HepG2 (cell line): ENCODE data around the gene JPH2. TPM values are rescaled to one million over a fixed set of nuclear protein-coding genes. Genes with fewer than 3 reads are reported as not detected.

ENCODE experiments used
- ATAC-seq: fragments of 200-7000 bp; cut with Tn5 transposase; 3 replicates; pipeline ENCODE4 v1.9.1; 2020; ENCODE audit warnings: mild to moderate bottlenecking, moderate library complexity
- BruUV-seq: library from RNA; stranded (reverse); fragments of 400-500 nt; replicated peaks from 2 replicates; lab custom pipeline; 2021; lab: Mats Ljungman, UMichigan
- CTCF ChIA-PET: fragments of 300-600 bp; formaldehyde crosslinking; extraction: SDS; loops from one replicate; lab custom pipeline; 2021; ENCODE audit warnings: low total read pairs, inconsistent platforms, low intra/inter-chr PET ratio; lab: Yijun Ruan, JAX
- POLR2A ChIA-PET: fragments of 350-600 bp; sonication (Branson Sonifier 250); formaldehyde crosslinking; loops from one replicate; lab custom pipeline; 2020; ENCODE audit warnings: antibody characterized with exemption, inconsistent platforms; lab: Yijun Ruan, JAX
- DNase-seq: peaks from one replicate; pipeline ENCODE4 v3.0.0-alpha.2; 2015; ENCODE audit warnings: low spot score
- FAIRE-seq: peaks from 3 replicates; lab custom pipeline; 2011; peaks lifted over from hg19 to GRCh38; lab: Jason Lieb, UNC
- H2AFZ ChIP-seq: one replicate; pipeline ENCODE4 v1.6.1; 2011; ENCODE audit warnings: low read length, inconsistent platforms
- H3K27ac ChIP-seq: fragments of 300-600 bp; 3 replicates; pipeline ENCODE4 v1.8.0; 2011; ENCODE audit warnings: mixed run types, mild to moderate bottlenecking, mixed read lengths, low read length, inconsistent platforms; ENCODE audit not compliant: insufficient read depth; ENCODE audit errors: extremely low read length
- H3K27me3 ChIP-seq, 2 experiments: fragments of 200-600 bp in 1 of 2; 2 replicates in 1 of 2; 3 replicates in 1 of 2; pipeline versions ENCODE4 v1.6.0 to v1.8.0; 2011; ENCODE audit warnings: low read length in 2 of 2, mild to moderate bottlenecking in 2 of 2, moderate library complexity in 2 of 2, inconsistent platforms in 1 of 2; ENCODE audit not compliant: insufficient read depth in 2 of 2, control insufficient read depth in 1 of 2
- H3K36me3 ChIP-seq, 2 experiments: fragments of 200-600 bp in 1 of 2; replicated peaks in 1 of 2; 2 replicates in 1 of 2; 3 replicates in 1 of 2; pipeline versions ENCODE4 v1.5.1 to v1.8.0; 2011; ENCODE audit warnings: low read length in 2 of 2, inconsistent platforms in 1 of 2; ENCODE audit not compliant: insufficient read depth in 2 of 2, control insufficient read depth in 1 of 2
- H3K4me1 ChIP-seq: 2 replicates; pipeline ENCODE4 v1.5.1; 2012; ENCODE audit warnings: low read length, inconsistent platforms; ENCODE audit not compliant: insufficient read depth
- H3K4me2 ChIP-seq: 2 replicates; pipeline ENCODE4 v1.6.0; 2011; ENCODE audit warnings: low read depth, low read length, inconsistent platforms
- H3K4me3 ChIP-seq, 3 experiments: fragments of 200-600 bp in 1 of 3; sonication (generic), shearing (Covaris generic) in 1 of 3; replicated peaks in 1 of 3; 2 replicates each; pipeline ENCODE4 v1.5.1; 2011 to 2016; ENCODE audit warnings: low read length in 3 of 3, inconsistent platforms in 2 of 3, low read depth in 2 of 3, mild to moderate bottlenecking in 2 of 3, control low read depth in 1 of 3, mixed read lengths in 1 of 3; ENCODE audit not compliant: insufficient read depth in 1 of 3
- H3K79me2 ChIP-seq: one replicate; pipeline ENCODE4 v1.6.1; 2011; ENCODE audit warnings: low read length, inconsistent platforms; ENCODE audit not compliant: insufficient read depth
- H3K9ac ChIP-seq: 2 replicates; pipeline ENCODE4 v1.6.0; 2011; ENCODE audit warnings: mild to moderate bottlenecking, low read depth, low read length, inconsistent platforms; ENCODE audit not compliant: insufficient read depth
- H3K9me3 ChIP-seq: 2 replicates; pipeline ENCODE4 v1.5.1; 2012; ENCODE audit warnings: mild to moderate bottlenecking, low read length
- H4K20me1 ChIP-seq: 2 replicates; pipeline ENCODE4 v1.6.0; 2011; ENCODE audit warnings: inconsistent platforms, mild to moderate bottlenecking, low read length, moderate library complexity; ENCODE audit not compliant: insufficient read depth
- AKAP8 ChIP-seq: sonication (generic); formaldehyde crosslinking; IDR thresholded peaks from 2 replicates; pipeline ENCODE4 v1.5.1; 2020; ENCODE audit warnings: mild to moderate bottlenecking, missing genetic modification reagents
- CEBPB ChIP-seq: IDR thresholded peaks from 2 replicates; pipeline ENCODE4 v1.6.1; 2011; ENCODE audit warnings: low read depth, low read length, improper control_type of control experiment, borderline replicate concordance
- JUN ChIP-seq: sonication (generic); formaldehyde crosslinking; IDR thresholded peaks from 2 replicates; pipeline ENCODE4 v1.4.0; 2020; ENCODE audit warnings: mild to moderate bottlenecking, missing genetic modification reagents
- KLF6 ChIP-seq: IDR thresholded peaks from 2 replicates; pipeline ENCODE4 v1.8.0; 2016; ENCODE audit warnings: missing biosample characterization, missing genetic modification reagents
- MLLT10 ChIP-seq: sonication (generic); formaldehyde crosslinking; IDR thresholded peaks from 2 replicates; pipeline ENCODE4 v1.4.0; 2020; ENCODE audit warnings: missing genetic modification reagents
- NFYB ChIP-seq: sonication (generic); formaldehyde crosslinking; IDR thresholded peaks from 2 replicates; pipeline ENCODE4 v1.4.0; 2020; ENCODE audit warnings: missing genetic modification reagents
- NFYC ChIP-seq: IDR thresholded peaks from 2 replicates; pipeline ENCODE4 v1.6.1; 2016; ENCODE audit warnings: missing genetic modification reagents, missing compliant biosample characterization
- SMC3 ChIP-seq: IDR thresholded peaks from 2 replicates; pipeline ENCODE4 v1.6.1; 2011; ENCODE audit warnings: low read length, improper control_type of control experiment
- STAG1 ChIP-seq: sonication (generic); formaldehyde crosslinking; IDR thresholded peaks from 2 replicates; pipeline ENCODE4 v1.4.0; 2020; ENCODE audit warnings: missing genetic modification reagents
- TEAD2 ChIP-seq: sonication (generic); formaldehyde crosslinking; IDR thresholded peaks from 2 replicates; pipeline ENCODE4 v1.9.0; 2021; ENCODE audit warnings: missing genetic modification reagents
- TEAD3 ChIP-seq: optimal IDR thresholded peaks from 2 replicates; pipeline ENCODE3; 2016; ENCODE audit warnings: borderline replicate concordance
- ZNF281 ChIP-seq: sonication (generic); formaldehyde crosslinking; IDR thresholded peaks from 2 replicates; pipeline ENCODE4 v1.4.0; 2020; ENCODE audit warnings: missing genetic modification reagents, borderline replicate concordance
- WGBS: methylation state at CpG from one replicate; pipeline ENCODE4 v1.1.6; 2017; ENCODE audit warnings: low lambda C conversion rate; 5-methylcytosine and 5-hydroxymethylcytosine counted together
- in situ Hi-C: cut with HindIII; loops from 2 replicates; pipeline ENCODE4 v1.10.0; 2017; ENCODE audit warnings: low pct_unique_long_range_greater_than_20kb; ENCODE audit not compliant: extremely low pct_ligation_motif_present
- intact Hi-C: fragments of 100-400 bp; cut with micrococcal nuclease; formaldehyde crosslinking; loops from one replicate; pipeline ENCODE4 v1.10.0; 2022; ENCODE audit not compliant: unreplicated experiment
- polyA plus RNA-seq, 8 experiments: library from polyadenylated mRNA; depleted of rRNA in 3 of 8; stranded (reverse) in 7 of 8; unstranded in 1 of 8; fragments of >200 nt; fragmentation: Illumina TruSeq in 4 of 8; extraction: Trizol in 4 of 8; gene quantifications; 2 replicates each; pipeline versions ENCODE4 v1.2.1 to v1.2.3, GENCODE V29; 2011 to 2016; ENCODE audit warnings: low read depth in 4 of 8, missing spikeins in 1 of 8, mixed read lengths in 1 of 8; ENCODE audit not compliant: insufficient read depth in 1 of 8
- total RNA-seq, 5 experiments: library from RNA; depleted of rRNA; stranded (reverse); fragments of >200 nt; fragmentation: Illumina TruSeq; extraction: Trizol; gene quantifications; 2 replicates each; pipeline ENCODE4 v1.2.3, GENCODE V29; 2016; ENCODE audit warnings: low read depth in 1 of 5
- TF ChIP-seq, protein P1 (sequence below): sonication (generic); formaldehyde crosslinking; IDR thresholded peaks from 2 replicates; pipeline ENCODE4 v1.5.0; 2020; ENCODE audit warnings: mild to moderate bottlenecking, low read depth, missing genetic modification reagents, borderline replicate concordance
- TF ChIP-seq, protein P2 (sequence below), 2 experiments: sonication (generic) in 1 of 2; formaldehyde crosslinking in 1 of 2; IDR thresholded peaks; 2 replicates each; pipeline versions ENCODE4 v1.5.1 to v1.6.1; 2011 to 2020; ENCODE audit warnings: borderline replicate concordance in 1 of 2, low read depth in 1 of 2, low read length in 1 of 2, mild to moderate bottlenecking in 1 of 2, missing genetic modification reagents in 1 of 2, moderate library complexity in 1 of 2
- TF ChIP-seq, protein P3 (sequence below): sonication (generic); formaldehyde crosslinking; IDR thresholded peaks from 2 replicates; pipeline ENCODE4 v1.4.0; 2020; ENCODE audit warnings: missing genetic modification reagents, mild to moderate bottlenecking, borderline replicate concordance

Gene JPH2
- total and polyA plus RNA-seq, 2 of the 13 experiments (the other 11 are each of a cell fraction or from before 2014, with no cell fraction given), result 0.42 TPM; not detected in 1

DNA sequence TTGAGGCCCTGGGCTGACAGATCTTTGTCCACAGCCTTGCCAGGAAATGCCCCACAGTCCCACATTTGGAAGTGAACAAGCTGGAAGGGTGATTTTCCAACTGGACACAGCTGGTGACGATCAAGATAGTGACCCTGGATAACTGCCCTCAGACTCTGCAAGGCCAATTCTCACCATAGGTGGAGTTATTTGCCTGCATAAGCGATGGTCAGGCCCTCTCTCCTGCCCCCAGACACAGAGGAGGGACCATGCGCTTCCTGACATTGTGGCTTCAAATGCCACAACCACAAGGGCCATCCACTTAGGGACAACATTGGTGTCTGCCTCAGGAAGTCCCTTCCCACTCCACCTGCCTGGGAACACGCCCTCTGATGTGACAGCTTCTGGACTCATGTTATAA lies 96.0 kb downstream of the JPH2 start (continued):
- TF ChIP-seq ZNF281, result no peak
- TF ChIP-seq KLF6 (CRISPR knock-in tag), result no peak
- TF ChIP-seq STAG1 (CRISPR knock-in tag), result peak; percentile 26; the same call in 1 of the 2 replicates
- no peak for TF ChIP-seq TEAD3 (CRISPR knock-in tag)
- TF ChIP-seq AKAP8 (CRISPR knock-in tag), result no peak
- TF ChIP-seq, all 625 proteins: peak for 2

DNA sequence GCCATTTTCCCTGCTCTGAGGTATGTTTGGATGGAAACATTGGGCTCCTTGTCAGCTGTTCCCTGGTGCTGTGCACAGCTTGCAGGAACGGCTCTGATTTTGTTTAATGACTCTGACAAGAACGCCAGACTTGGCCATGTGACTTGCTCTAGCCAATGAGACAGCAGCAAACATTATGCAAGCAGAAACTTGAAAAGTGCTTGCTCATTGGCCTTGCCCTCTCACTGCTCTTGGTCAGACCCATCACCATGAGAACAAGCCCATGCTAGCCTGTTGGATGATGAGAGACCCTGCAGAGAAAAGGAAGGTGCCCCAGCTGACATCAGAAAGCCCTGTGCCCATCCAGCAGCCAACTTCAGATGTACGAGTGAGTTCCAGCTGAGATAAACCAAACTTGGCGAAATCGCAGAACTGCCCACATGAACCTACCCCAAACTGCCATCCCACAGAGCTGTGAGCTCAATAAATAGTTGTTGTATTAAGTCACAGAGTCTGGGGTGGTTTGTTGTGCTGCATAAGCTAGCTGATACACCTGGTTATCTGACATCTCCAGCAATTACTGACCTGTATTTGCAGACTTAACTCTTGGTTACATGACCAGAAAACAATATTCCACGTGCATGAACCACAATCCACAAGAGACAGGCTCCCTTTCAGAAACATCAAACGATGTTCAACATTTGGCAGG lies 96.9 kb downstream of the JPH2 start:
- ChIA-PET CTCF (no interaction called here), POLR2A (no interaction called here)
- Histone ChIP-seq H3K9me3 (no peaks in the 10 kb centered on the region), H3K36me3 (no peaks in the 10 kb centered on the region), H3K9ac (no peak overlapping the region), H4K20me1 (no peaks in the 10 kb centered on the region), H3K27me3 (peaks cover 0 to 31% of the 10 kb centered on the region in 2 experiments; a peak in 3 of 5 replicates), H3K4me2 (no peak overlapping the region), H2AFZ (no peak overlapping the region), H3K79me2 (no peaks in the 10 kb centered on the region), H3K4me3 (no peak overlapping the region), H3K27ac (no peak overlapping the region), H3K4me1 (no peaks in the 10 kb centered on the region)
- intact Hi-C loops, result no loop called here
- DNase-seq, result peak; percentile 25
- peak; percentile 60 for FAIRE-seq
- ATAC-seq, result no peak
- WGBS, result 28% methylated on average over 7 of the region's 7 CpGs
- TF ChIP-seq CEBPB, result 0 out of 2 replicates have a peak, but pooled peaks have one; percentile 9
- TF ChIP-seq, protein P1, sequence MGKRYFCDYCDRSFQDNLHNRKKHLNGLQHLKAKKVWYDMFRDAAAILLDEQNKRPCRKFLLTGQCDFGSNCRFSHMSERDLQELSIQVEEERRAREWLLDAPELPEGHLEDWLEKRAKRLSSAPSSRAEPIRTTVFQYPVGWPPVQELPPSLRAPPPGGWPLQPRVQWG (CRISPR knock-in tag), result no peak
- no peak for TF ChIP-seq JUN (CRISPR knock-in tag)
- TF ChIP-seq TEAD2 (CRISPR knock-in tag), result no peak
- no peak for TF ChIP-seq STAG1 (CRISPR knock-in tag)
- TF ChIP-seq, protein P2, sequence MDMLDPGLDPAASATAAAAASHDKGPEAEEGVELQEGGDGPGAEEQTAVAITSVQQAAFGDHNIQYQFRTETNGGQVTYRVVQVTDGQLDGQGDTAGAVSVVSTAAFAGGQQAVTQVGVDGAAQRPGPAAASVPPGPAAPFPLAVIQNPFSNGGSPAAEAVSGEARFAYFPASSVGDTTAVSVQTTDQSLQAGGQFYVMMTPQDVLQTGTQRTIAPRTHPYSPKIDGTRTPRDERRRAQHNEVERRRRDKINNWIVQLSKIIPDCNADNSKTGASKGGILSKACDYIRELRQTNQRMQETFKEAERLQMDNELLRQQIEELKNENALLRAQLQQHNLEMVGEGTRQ (IDR thresholded peaks at IDR 0.05; ENCODE audit: low read depth, low read length), result peak; percentile 47
- TF ChIP-seq, protein P2 (CRISPR knock-in tag; IDR thresholded peaks at IDR 0.05; ENCODE audit: borderline replicate concordance), result peak; percentile 61; the same call in 1 of the 2 replicates
- peak; percentile 61 for TF ChIP-seq NFYB
- TF ChIP-seq SMC3, result no peak
- TF ChIP-seq MLLT10 (CRISPR knock-in tag), result no peak
- TF ChIP-seq NFYC (CRISPR knock-in tag), result peak; percentile 79
- TF ChIP-seq, protein P3, sequence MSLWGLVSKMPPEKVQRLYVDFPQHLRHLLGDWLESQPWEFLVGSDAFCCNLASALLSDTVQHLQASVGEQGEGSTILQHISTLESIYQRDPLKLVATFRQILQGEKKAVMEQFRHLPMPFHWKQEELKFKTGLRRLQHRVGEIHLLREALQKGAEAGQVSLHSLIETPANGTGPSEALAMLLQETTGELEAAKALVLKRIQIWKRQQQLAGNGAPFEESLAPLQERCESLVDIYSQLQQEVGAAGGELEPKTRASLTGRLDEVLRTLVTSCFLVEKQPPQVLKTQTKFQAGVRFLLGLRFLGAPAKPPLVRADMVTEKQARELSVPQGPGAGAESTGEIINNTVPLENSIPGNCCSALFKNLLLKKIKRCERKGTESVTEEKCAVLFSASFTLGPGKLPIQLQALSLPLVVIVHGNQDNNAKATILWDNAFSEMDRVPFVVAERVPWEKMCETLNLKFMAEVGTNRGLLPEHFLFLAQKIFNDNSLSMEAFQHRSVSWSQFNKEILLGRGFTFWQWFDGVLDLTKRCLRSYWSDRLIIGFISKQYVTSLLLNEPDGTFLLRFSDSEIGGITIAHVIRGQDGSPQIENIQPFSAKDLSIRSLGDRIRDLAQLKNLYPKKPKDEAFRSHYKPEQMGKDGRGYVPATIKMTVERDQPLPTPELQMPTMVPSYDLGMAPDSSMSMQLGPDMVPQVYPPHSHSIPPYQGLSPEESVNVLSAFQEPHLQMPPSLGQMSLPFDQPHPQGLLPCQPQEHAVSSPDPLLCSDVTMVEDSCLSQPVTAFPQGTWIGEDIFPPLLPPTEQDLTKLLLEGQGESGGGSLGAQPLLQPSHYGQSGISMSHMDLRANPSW, result no peak
- BruUV-seq, result no TSS peak
- in situ Hi-C loops, result no loop called here
